HG02759 (cell line): Measurements from ENCODE around the gene SENP6.
"Not testable (repeated sequence)": the region's sequence is repeated elsewhere in the genome, so short reads cannot be mapped to it uniquely, and the experiment has no call there.

Experiments
- ATAC-seq: cut with Tn5 transposase; IDR thresholded peaks from one replicate; pipeline ENCODE4 v1.9.1; 2021; ENCODE audit warnings: mild to moderate bottlenecking, moderate library complexity; ENCODE audit not compliant: unreplicated experiment

SENP6 gene

DNA sequence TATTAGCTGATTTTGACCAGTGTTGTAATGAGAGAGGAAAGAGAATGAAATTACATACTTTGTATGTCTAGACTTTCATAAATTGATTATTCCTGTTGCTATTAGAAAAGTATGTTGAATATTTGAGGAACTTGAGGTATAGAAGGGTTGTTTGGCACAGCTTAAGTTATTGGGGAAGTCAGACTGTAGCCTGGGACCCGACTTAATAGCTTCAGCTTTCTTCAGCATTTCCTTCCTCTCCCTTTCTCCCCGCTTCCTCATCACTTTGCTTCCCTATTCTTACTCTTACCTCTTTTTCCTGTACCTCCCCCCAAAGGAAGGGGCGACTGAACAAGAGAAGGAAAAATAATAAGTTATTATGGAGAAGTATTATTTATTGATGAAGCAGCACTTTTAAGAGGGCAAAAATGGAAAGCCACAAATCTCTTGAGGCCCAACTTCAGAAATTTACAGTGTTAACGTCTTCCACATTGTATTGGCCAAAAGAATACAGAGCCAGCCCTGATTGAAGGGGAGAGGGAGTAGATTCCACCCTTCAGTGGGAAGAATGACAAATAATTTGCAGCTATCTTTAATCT is 7.4 kb downstream of the SENP6 start:
- no peak for ATAC-seq

DNA sequence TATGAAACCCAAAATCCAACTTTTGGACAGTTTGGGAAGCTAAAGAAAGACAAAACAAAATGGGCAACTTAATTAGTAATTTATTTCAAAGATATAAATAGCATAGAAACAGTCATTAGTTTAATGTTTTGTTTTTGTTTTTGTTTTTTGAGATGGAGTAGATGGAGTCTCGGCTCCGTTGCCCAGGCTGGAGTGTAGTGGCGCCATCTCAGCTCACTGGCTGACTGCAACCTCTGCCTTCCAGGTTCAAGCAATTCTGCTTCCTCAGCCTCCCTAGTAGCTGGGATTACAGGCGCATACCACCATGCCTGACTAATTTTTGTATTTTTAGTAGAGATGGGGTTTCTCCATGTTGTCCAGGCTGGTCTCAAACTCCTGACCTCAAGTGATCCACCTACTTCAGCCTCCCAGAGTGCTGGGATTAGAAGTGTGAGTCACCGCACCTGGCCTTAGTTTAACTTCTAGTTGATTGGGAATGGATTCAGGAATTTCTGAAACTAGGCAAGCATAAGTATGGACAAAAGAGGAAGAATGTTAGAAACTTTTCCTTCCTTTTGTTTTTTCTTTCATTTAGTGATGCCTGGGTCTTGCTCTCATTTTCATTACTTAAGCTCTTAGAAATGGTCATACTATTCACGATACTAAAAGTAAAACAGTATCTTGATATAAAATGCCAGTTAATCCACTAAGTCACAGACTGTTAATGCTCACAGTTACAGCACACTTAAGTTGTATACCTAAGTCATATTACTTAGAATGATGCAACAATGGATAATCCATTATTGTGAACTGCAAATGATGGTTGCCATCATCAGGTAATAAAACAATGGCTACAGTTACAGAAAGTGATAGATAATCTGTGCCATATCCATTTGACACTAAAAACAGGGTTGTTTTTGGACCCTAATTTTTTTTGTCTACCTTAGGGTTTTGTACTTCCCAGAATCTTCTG is 8.2 kb downstream of the SENP6 start:
- ATAC-seq = no peak

DNA sequence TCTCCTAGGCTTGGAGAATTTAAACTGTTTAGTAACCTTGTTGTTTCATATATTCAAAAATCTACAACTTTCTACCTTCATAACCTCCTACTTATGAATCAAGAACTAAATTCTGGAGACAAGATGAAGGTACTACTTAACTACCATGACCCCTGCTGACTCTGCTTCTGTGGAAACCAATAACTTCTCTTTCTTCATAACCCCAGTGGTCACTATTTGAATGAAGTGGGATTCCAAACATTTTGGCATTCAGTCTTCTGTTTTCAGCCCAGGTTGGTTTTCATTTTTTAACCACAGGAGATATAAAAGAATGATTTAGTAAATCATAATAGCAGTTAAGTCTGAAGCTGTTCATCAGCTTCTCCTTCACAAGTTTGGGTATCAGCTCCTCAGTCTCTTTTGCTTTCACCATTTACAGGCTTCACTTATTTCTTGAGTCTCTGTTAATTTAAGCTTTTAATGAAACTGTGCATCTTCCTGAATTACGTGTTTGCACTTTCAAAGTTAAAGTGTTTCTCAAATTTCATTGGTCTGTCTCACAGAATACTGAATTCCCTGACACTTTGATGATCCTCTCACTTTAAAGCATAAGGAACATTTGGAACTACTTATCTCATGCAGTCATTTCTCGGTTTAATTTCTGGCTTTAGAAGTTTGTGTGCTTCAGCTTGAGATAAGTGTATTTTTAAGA is 9.5 kb downstream of the SENP6 start:
- ATAC-seq = no peak

DNA sequence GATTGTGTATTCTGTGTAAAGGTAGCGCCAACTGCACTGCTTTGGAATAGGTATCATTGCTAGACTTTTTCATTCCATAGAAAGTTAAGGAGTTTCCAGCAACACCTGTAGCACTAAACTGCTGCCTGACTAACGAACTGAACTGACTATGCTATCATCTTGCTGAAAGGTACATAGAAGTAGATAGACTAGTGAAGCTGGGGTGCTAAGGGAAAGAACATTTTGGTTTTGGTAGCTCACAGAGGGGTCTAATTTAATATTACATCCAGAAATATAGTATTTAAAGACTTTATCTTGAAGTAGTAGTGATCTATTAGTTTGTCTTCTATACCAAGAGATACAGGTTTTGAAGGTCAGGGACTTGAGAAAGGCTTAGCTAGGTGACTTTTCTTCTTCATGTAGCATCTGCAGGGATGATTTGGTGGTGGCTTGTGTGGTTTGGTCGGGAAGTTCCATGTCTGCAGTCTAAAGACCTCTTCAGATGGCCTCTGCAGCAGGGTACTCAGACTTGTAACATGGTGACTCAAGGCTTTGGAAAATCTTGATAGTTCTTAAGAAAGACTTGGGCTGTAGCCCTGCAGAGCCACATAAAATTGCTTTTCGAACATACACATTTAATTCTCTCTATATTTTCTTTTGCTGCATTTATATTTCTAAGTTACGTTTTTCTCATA is 10.2 kb downstream of the SENP6 start:
- peak; percentile 62 for ATAC-seq

DNA sequence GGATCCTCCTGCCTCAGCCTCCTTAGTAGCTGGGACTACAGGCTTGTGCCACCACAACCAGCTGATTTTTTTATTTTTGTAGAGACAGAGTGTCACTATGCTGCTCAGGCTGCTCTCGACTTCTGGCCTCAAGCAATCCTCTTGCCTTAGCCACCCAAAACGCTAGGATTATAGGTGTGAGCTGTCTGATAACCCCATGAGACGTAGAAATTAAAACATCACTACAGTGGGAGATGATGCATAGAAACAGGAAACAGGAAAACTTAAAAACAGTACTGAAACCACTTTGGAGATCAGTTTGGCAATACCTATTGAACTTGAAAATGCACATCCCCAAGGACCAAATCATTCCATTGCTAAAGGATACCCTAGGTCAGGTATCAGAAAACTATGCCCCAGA is 10.8 kb downstream of the SENP6 start:
- peak; percentile 16 for ATAC-seq

DNA sequence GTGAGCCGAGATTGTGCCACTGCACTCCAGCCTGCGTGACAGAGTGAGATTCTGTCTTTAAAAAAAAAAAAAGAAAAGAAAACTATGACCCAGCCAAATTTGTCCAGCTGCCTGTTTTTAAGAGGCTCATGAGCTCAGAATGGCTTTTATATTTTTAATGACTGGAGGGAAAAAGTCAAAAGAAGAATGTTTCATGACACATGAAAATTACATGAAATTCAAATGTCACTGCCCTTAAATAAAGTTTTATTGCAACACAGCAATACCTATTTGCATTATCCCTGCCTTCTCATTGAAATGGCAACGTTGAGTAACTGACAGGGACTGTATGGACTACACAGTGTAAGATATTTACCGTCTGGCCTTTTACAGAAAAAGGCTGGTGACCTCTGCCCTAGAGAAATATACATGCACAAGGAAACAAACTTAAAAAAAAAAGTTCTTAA is 11.4 kb downstream of the SENP6 start:
- ATAC-seq = no peak

DNA sequence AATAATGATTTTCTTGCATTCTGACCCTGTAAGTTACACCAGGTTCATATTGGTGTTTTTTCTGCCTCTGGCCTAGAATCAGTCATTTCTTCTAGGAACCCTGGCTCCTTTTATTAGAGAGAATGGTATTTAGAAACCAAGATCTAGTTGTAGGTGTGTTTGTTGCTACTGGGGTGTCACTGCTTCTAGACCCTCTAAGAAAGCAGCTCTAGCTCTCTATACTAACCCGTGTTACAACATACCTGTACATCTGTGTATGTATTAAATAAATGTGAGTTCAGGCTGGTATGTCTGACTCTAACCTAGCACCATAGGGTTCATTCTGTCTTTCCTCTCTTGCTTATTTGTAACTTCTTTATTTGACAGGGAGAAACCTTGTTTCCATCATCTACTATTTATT is 16.8 kb downstream of the SENP6 start:
- no peak for ATAC-seq

DNA sequence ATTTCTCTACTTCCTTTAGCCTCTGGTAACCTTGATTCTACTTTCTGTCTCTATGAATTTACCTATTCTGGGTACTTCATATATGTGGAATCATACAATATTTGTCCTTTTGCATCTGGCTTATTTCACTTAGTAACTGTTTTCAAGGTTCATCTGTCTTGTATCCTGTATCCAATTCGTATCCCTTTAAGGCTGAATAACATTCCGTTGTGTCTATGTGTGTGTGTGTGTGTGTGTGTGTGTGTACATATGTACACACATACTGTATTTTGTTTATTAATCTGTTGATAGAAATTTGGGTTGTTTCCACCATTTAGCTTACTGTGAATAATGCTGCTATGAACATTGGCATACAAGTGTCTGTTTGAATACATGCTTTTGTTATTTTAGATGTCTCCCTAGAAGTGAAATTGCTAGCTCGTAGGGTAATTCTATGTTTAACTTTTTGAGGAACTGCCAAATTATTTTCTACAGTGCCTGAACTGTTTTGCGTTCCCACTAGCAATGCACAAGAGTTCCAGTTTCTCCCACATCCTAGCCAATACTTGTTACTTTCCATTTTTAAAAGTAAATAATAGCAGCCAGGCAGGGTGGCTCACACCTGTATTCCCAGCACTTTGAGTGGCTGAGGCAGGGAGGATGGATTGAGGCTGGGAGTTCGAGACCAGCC is 17.7 kb downstream of the SENP6 start:
- no peak for ATAC-seq

DNA sequence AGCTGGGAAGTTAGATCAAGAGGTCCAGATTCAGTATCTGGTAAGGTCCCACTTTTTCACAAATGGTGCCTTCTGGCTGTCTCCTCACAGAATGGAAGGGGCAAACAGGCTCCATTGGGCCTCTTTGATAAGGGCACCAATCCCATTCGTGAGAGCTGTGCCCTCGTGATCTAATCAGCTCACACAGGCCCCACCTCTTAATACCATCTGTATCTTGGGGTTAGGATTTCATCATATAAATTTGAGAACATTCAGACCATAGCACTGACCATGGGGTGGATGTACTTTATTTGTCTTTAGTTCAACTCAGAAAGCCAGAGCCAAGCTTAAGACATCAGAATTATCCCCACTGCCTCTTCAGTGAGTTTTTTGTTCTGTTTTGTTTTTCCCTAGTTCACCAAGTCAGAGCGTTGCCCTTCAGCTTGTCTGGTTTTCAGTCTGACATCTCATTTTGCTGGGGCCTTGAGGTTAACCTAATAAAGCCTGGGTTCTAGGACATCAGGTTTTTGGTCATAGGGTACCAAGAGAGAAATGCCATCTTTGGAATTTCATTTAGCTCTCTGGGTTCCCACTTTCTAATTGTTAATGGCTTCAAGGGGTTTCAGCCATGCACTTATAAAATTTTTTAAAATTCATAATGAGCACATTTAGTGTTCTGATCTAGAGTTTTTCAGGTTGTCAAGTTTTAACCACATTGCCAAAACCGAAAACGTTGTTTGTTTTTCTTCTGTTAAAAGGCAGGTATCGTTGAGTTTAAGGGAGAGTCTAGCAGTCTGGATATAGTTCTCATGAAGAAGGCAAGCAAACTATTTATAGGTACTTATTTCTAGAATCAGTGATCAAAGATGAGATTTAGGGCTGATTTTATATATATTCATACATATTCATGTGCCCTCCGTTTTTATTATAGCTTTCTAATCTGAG is 19.0 kb downstream of the SENP6 start:
- no peak for ATAC-seq

DNA sequence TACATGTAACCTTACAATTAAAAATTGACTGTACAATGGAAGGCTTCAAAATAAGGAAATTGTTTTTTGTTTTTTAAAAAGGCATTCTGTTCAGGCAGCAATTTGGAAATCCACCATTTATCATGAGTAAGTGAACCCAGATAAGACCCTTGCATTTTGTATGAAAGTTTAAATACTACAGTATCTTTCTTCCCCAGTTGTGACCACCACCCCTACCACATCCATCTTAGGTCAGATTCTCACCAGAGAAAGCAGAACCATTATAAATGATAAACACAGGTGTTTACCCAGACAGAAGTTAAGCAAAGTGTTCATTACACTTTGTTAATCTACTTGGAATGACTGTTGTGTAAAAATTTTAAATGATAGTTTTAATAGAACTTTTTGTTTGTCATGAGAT is 20.2 kb downstream of the SENP6 start:
- ATAC-seq = no peak

DNA sequence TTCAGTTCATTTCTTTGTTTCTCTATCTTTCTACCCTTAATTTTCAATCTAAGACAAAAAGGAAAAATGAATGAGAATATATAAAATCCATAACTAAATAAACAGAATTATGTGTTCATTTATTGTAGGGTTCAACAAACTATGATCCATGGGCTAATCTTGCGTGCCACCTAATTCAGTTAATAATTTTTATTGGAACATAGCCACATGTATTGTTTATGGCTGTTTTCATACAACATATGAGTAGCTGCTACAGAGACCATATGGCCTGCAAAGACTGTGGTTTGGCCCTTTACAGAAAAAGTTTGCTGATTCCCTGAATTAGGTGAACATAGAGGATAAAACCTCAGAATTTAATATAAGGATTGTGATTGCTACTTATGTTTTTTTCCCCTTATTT is 21.8 kb downstream of the SENP6 start:
- ATAC-seq = no peak

DNA sequence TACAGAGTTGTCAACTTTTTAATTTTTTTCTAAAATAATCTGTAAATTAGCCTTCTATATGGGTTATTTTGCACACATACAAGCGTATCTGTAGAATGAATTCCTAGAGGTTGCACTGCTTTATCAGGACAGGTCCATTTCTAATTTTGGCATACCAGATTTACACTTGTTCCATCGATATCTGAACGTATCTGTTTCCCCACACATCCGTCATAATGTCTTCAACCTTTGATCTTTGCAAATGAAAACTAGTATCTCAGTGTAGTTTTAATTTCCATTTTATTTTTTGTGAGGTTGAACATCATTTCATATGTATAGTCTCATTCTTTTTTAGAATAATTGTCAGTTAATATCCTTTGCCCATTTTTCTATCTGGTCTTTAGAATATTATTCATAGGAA is 22.7 kb downstream of the SENP6 start:
- ATAC-seq = no peak

DNA sequence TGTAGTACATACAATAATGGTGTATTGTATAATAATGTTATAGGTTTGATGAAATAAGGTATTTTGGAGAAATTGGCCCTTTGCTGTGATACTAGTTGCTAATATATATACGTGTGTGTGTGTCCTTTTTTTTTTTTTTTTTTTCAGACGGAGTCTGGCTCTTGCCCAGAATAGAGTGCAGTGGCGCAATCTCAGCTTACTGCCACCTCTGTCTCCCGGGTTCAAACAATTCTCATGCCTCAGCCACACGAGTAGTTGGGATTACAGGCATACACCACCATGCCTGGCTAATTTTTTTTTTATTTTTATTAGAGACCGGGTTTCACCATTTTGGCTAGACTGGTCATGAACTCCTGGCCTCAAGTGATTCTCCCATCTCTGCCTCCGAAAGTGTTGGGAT is 23.3 kb downstream of the SENP6 start:
- no peak for ATAC-seq

DNA sequence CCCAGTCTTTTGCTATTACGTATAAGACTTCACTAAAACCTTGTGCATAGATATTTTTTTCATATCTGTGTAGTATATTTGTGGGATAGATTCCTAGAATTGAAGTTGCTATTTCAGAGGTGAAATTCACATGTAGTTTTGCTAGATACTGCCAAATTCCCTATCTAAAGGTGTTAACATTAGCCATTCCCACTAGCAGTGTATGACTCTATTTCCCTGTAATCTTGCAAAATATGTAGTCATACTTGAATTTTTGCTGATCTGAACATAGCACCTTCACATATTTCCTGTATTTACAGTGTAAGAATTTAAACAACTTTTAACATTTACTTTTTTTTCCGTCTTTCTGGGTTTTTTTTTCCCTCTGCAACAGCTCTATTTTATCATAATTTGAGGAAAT is 24.9 kb downstream of the SENP6 start:
- no peak for ATAC-seq

DNA sequence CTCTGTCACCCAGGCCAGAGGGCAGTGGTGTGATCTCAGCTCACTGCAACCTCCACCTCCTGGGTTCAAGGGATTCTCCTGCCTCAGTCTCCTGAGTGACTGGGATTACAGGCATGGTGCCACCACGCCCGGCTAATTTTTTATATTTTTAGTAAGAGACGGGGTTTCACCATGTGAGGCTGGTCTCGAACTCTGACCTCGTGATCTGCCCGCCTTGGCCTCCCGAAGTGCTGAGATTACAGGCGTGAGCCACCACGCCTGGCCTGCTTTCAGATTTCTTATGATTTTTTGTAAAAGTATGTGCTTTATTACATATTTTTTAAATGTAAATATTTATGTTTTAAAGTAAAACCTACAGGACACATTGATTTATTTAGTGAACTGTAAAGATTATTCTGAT is 26.0 kb downstream of the SENP6 start:
- not testable (repeated sequence) for ATAC-seq

DNA sequence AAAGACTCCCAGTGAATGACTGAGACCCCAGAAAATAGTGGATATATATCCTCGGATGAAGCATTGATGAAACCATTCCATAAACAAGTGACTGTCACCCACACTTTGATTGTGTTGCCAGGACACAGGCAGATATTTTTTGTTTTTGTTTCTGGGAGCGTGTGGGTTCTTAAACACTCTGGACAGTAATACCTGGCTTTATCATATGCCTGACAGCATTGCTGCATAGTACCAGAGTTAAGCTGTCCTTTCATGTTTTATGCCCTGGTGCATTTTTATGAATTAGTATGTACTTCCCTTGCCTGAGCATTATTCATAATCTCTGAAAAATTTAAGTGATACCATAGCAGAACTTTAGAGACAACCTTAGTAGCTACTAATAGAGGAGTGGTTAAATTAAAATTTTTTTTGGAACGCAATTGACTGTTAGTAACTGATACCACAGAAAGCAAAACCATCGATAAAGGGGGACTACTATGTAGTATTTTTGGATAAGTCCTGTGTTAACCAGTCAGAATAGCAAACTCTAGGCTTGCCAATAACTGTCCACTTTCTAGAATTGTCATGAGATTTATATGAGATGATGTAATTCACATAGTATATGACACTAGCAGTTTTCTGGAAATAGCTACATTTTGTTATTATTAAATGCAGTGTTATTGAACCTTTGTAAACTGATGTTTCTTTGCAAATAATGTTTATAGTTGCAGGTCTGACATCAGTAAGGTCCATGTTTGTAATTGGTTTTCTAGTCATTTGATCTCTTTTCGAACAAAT is 30.4 kb downstream of the SENP6 start:
- ATAC-seq = no peak

DNA sequence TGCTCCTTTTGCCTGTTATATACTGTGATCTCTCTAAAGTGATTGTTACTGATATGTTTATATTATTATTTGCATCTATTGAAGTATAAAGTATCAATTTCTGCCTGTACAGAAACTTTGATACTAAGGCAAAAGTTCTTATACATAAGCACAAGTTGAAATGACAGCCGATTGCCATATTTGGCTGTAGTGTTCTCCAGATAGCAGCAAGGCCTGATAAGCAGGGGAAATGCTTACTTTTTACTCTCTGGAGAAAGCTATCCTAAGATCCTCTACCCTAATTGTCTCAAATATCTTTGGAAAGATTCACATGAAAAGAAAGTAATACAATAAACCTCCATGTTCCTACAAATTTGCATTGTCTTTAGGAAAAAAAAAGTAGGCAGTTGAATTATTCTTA is 31.4 kb downstream of the SENP6 start:
- no peak for ATAC-seq

DNA sequence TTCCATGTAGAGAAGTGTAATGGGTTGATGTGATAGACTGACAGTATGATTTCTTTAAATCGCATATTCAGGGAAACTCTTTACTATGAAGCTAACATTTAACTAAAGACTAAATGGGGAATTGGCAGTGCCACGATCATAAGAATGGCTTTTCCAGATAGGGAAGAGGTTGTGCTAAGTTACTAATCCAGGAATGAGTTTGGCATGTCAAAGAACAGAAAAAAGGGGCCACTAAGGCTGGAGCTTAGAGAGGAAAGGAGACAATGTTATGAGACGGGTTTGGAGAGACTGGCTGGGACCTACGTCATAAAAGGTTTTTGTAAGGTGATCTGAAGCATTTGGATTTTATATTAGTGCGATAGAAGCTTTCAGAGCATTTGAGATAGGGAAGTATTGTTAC is 40.6 kb downstream of the SENP6 start:
- no peak for ATAC-seq

DNA sequence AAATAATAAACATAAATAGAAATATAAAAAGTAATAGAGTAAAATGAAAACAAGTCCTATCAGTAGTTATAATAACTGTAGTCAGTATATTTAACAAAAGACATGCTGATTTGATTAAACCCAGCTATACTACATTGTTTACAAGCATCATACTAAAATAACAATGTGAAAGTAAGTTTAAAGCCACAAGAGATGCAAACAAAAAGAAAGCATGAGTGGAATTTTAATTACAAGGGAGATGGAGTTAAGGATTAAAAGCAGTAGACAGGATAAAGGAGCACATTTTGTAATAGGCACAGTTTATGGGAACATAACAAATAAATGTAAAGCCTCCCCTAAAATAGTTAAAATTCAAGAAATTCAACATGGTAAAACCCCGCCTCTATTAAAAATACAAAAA is 41.5 kb downstream of the SENP6 start:
- ATAC-seq = no peak
